ENCODE measurements around the gene TNNT2. TPM values are rescaled to one million over a fixed set of nuclear protein-coding genes. Genes with fewer than 3 reads are reported as not detected.

Gene TNNT2
- total RNA-seq, 1 experiment from 2014 or later = 0.37 TPM

GRCh38 chr1:201391651-201392511 is 14.4 kb upstream of the TNNT2 start:
- Histone ChIP-seq H3K4me2 (ENCODE audit: low read depth, low read length, poor library complexity, severe bottlenecking) (no peak overlapping the region), H2AFZ (ENCODE audit: low read length) (no peak overlapping the region), H3K4me3 (ENCODE audit: low read length) (no peak overlapping the region), H3K4me1 (ENCODE audit: low read length) (no peaks in the 10 kb centered on the region), H3K27me3 (ENCODE audit: low read length) (no peaks in the 10 kb centered on the region), H4K20me1 (ENCODE audit: insufficient read depth, low read depth, low read length) (no peaks in the 10 kb centered on the region), H3K36me3 (ENCODE audit: insufficient read depth, low read length) (no peaks in the 10 kb centered on the region), H3K79me2 (ENCODE audit: low read length) (no peaks in the 10 kb centered on the region), H3K9me3 (ENCODE audit: low read length) (no peaks in the 10 kb centered on the region), H3K9ac (ENCODE audit: low read length) (no peak overlapping the region), H3K27ac (ENCODE audit: low read length) (no peak overlapping the region), H3K9me2 (replicated peaks; ENCODE audit: insufficient read depth, low read length) (no peaks in the 10 kb centered on the region)
- DNase-seq = no peak

DNA sequence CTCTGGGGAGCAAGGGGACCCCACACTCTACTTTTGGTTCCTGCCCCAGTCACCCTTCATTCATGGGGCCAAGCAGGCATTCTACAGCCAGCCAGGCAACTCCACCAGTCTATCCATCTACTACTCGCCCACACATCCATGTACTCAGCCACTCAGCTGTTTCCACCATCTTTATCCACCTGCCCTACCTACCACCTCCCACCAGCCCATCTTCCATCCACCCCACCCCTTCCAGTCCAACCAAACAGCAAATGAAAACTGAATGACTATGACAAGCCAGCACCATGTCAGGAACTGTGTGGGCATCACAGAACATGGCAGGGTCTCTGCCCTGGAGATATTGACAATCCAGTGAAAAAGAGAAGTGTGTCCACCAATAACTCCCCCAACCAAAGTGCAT is 13.7 kb upstream of the TNNT2 start:
- no peaks in the 10 kb centered on the region for H4K20me1 ChIP-seq (ENCODE audit: insufficient read depth, low read depth, low read length)
- H3K27ac ChIP-seq (ENCODE audit: low read length) = no peak overlapping the region
- no peak for DNase-seq
- H2AFZ ChIP-seq (ENCODE audit: low read length) = no peak overlapping the region
- H3K9ac ChIP-seq (ENCODE audit: low read length) = no peak overlapping the region
- no peaks in the 10 kb centered on the region for H3K9me2 ChIP-seq (replicated peaks; ENCODE audit: insufficient read depth, low read length)
- no peaks in the 10 kb centered on the region for H3K79me2 ChIP-seq (ENCODE audit: low read length)
- H3K9me3 ChIP-seq (ENCODE audit: low read length) = no peaks in the 10 kb centered on the region
- H3K4me2 ChIP-seq (ENCODE audit: low read depth, low read length, poor library complexity, severe bottlenecking) = no peak overlapping the region
- H3K27me3 ChIP-seq (ENCODE audit: low read length) = no peaks in the 10 kb centered on the region
- H3K36me3 ChIP-seq (ENCODE audit: insufficient read depth, low read length) = no peaks in the 10 kb centered on the region
- H3K4me3 ChIP-seq (ENCODE audit: low read length) = no peak overlapping the region
- no peaks in the 10 kb centered on the region for H3K4me1 ChIP-seq (ENCODE audit: low read length)

DNA sequence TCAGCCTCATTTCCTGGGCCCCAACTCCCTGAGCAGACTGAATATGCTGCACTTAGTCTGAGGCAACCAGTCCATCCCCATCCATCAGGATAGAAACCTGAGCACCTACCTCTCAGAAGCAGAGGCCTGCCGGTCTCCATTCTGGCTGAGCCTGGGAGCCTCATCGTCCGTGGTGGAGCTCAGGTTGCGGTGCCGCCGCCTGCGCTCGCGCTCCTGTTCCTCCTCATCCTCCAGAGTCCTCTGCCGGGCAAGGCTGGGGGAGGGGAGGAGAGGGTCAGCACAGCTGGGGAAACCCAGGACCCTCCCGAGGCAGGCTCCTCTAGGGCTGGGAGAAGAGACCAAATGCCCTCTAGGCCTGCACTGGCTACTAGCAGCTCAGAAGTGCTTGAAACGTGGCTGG is 11.6 kb upstream of the TNNT2 start:
- H3K27me3 ChIP-seq (ENCODE audit: low read length) = no peaks in the 10 kb centered on the region
- no peaks in the 10 kb centered on the region for H3K79me2 ChIP-seq (ENCODE audit: low read length)
- no peak overlapping the region for H2AFZ ChIP-seq (ENCODE audit: low read length)
- no peak overlapping the region for H3K27ac ChIP-seq (ENCODE audit: low read length)
- no peaks in the 10 kb centered on the region for H3K9me3 ChIP-seq (ENCODE audit: low read length)
- no peak for DNase-seq
- no peak overlapping the region for H3K4me2 ChIP-seq (ENCODE audit: low read depth, low read length, poor library complexity, severe bottlenecking)
- H4K20me1 ChIP-seq (ENCODE audit: insufficient read depth, low read depth, low read length) = no peaks in the 10 kb centered on the region; the same call in 1 of the 2 replicates
- no peaks in the 10 kb centered on the region for H3K4me1 ChIP-seq (ENCODE audit: low read length)
- no peaks in the 10 kb centered on the region for H3K9me2 ChIP-seq (replicated peaks; ENCODE audit: insufficient read depth, low read length)
- H3K9ac ChIP-seq (ENCODE audit: low read length) = no peak overlapping the region
- H3K4me3 ChIP-seq (ENCODE audit: low read length) = no peak overlapping the region
- no peaks in the 10 kb centered on the region for H3K36me3 ChIP-seq (ENCODE audit: insufficient read depth, low read length)

GRCh38 chr1:201386208-201386607 is 8.7 kb upstream of the TNNT2 start:
- DNase-seq = no peak
- no peak overlapping the region for H3K27ac ChIP-seq (ENCODE audit: low read length)
- H4K20me1 ChIP-seq (ENCODE audit: insufficient read depth, low read depth, low read length) = peaks cover 3% of the 10 kb centered on the region; the same call in 1 of the 2 replicates
- no peak overlapping the region for H2AFZ ChIP-seq (ENCODE audit: low read length)
- H3K79me2 ChIP-seq (ENCODE audit: low read length) = no peaks in the 10 kb centered on the region
- no peaks in the 10 kb centered on the region for H3K27me3 ChIP-seq (ENCODE audit: low read length)
- H3K4me2 ChIP-seq (ENCODE audit: low read depth, low read length, poor library complexity, severe bottlenecking) = no peak overlapping the region
- H3K9me2 ChIP-seq (replicated peaks; ENCODE audit: insufficient read depth, low read length) = no peaks in the 10 kb centered on the region
- no peak overlapping the region for H3K9ac ChIP-seq (ENCODE audit: low read length)
- H3K4me1 ChIP-seq (ENCODE audit: low read length) = no peaks in the 10 kb centered on the region
- H3K4me3 ChIP-seq (ENCODE audit: low read length) = no peak overlapping the region
- H3K36me3 ChIP-seq (ENCODE audit: insufficient read depth, low read length) = no peaks in the 10 kb centered on the region
- no peaks in the 10 kb centered on the region for H3K9me3 ChIP-seq (ENCODE audit: low read length)

GRCh38 chr1:201385299-201385891 is 7.9 kb upstream of the TNNT2 start:
- DNase-seq = peak; percentile 82

DNA sequence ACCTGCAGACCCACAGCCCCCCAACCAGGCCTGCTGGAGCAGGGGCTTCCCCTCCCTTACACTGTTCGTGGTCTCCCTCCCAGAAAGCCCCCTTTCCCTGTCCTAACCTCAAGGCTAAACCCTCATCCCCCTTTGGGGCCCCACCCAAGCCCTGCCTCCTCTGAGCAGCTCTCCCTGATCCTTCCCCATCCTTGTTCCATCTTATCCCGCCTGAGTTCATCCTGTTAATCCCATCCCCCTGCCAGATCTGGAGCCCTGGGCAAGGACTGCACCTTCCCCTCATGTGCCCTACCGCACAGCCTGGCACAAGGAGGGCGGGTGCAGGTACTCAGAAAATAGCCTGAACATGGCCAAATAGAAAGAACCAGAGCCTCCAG is 6.9 kb upstream of the TNNT2 start:
- no peaks in the 10 kb centered on the region for H3K9me3 ChIP-seq (ENCODE audit: low read length)
- H3K27ac ChIP-seq (ENCODE audit: low read length) = no peak overlapping the region
- no peaks in the 10 kb centered on the region for H3K79me2 ChIP-seq (ENCODE audit: low read length)
- no peak overlapping the region for H3K4me3 ChIP-seq (ENCODE audit: low read length)
- H3K9me2 ChIP-seq (replicated peaks; ENCODE audit: insufficient read depth, low read length) = no peaks in the 10 kb centered on the region
- H3K27me3 ChIP-seq (ENCODE audit: low read length) = no peaks in the 10 kb centered on the region
- H3K9ac ChIP-seq (ENCODE audit: low read length) = no peak overlapping the region
- no peak overlapping the region for H2AFZ ChIP-seq (ENCODE audit: low read length)
- H4K20me1 ChIP-seq (ENCODE audit: insufficient read depth, low read depth, low read length) = peaks cover 4% of the 10 kb centered on the region; the same call in 1 of the 2 replicates
- no peak overlapping the region for H3K4me2 ChIP-seq (ENCODE audit: low read depth, low read length, poor library complexity, severe bottlenecking)
- no peaks in the 10 kb centered on the region for H3K36me3 ChIP-seq (ENCODE audit: insufficient read depth, low read length)
- H3K4me1 ChIP-seq (ENCODE audit: low read length) = no peaks in the 10 kb centered on the region
- no peak for DNase-seq

More at GRCh38 chr1:201385299-201385891, 7.9 kb upstream of the TNNT2 start:
- no peaks in the 10 kb centered on the region for H3K9me2 ChIP-seq (replicated peaks; ENCODE audit: insufficient read depth, low read length)
- H3K27ac ChIP-seq (ENCODE audit: low read length) = no peak overlapping the region
- no peak overlapping the region for H3K9ac ChIP-seq (ENCODE audit: low read length)
- H3K4me3 ChIP-seq (ENCODE audit: low read length) = no peak overlapping the region
- H2AFZ ChIP-seq (ENCODE audit: low read length) = no peak overlapping the region
- H3K4me2 ChIP-seq (ENCODE audit: low read depth, low read length, poor library complexity, severe bottlenecking) = no peak overlapping the region
- H3K36me3 ChIP-seq (ENCODE audit: insufficient read depth, low read length) = no peaks in the 10 kb centered on the region
- H3K9me3 ChIP-seq (ENCODE audit: low read length) = no peaks in the 10 kb centered on the region
- H3K27me3 ChIP-seq (ENCODE audit: low read length) = no peaks in the 10 kb centered on the region
- peaks cover 4% of the 10 kb centered on the region; the same call in 1 of the 2 replicates for H4K20me1 ChIP-seq (ENCODE audit: insufficient read depth, low read depth, low read length)
- no peaks in the 10 kb centered on the region for H3K4me1 ChIP-seq (ENCODE audit: low read length)
- no peaks in the 10 kb centered on the region for H3K79me2 ChIP-seq (ENCODE audit: low read length)

DNA sequence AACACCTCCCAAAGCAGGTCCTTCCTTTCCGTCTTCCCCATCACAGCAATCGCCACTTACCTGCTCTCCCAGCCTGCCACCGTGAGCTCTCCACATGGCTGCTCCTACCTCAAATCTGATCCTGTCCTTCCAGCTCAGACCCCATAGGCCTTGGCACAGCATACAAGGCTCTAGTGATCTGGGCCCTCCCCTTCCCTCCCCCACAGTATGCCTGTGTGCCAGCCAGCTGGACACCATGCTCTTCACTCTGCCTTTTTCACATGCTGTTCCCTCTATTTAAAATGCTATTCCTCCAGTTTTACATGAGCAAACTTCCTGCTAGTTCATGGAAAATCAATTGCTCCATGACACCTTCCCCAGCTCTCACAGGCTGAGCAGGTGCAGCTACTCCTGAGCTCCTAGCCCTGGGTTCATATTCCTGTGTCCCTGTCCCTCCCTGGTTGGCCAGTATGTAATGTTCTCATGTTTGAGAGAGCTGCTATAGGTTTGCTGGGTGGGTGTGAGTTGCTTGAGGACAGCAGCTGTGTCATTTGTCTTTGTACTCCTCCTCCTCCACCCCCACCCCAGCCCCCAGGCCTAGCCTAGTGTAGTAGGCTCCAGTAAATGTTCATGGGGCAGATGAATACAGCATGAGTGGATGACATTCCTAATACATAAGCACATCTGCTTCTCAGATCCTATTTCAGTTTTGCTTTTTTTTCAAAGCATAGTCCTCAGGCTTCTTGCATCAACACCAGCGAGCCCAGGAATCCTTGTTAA is 6.3 kb upstream of the TNNT2 start:
- H4K20me1 ChIP-seq (ENCODE audit: insufficient read depth, low read depth, low read length) = peaks cover 4% of the 10 kb centered on the region; the same call in 1 of the 2 replicates
- no peak overlapping the region for H3K27ac ChIP-seq (ENCODE audit: low read length)
- no peak overlapping the region for H3K9ac ChIP-seq (ENCODE audit: low read length)
- H3K9me3 ChIP-seq (ENCODE audit: low read length) = no peaks in the 10 kb centered on the region
- no peak overlapping the region for H3K4me2 ChIP-seq (ENCODE audit: low read depth, low read length, poor library complexity, severe bottlenecking)
- no peaks in the 10 kb centered on the region for H3K36me3 ChIP-seq (ENCODE audit: insufficient read depth, low read length)
- no peaks in the 10 kb centered on the region for H3K27me3 ChIP-seq (ENCODE audit: low read length)
- no peaks in the 10 kb centered on the region for H3K4me1 ChIP-seq (ENCODE audit: low read length)
- no peaks in the 10 kb centered on the region for H3K79me2 ChIP-seq (ENCODE audit: low read length)
- no peak overlapping the region for H2AFZ ChIP-seq (ENCODE audit: low read length)
- no peak for DNase-seq
- H3K9me2 ChIP-seq (replicated peaks; ENCODE audit: insufficient read depth, low read length) = no peaks in the 10 kb centered on the region
- H3K4me3 ChIP-seq (ENCODE audit: low read length) = no peak overlapping the region

GRCh38 chr1:201381130-201381529 is 3.6 kb upstream of the TNNT2 start:
- H3K4me3 ChIP-seq (ENCODE audit: low read length) = no peak overlapping the region
- no peaks in the 10 kb centered on the region for H3K9me3 ChIP-seq (ENCODE audit: low read length)
- no peak overlapping the region for H3K4me2 ChIP-seq (ENCODE audit: low read depth, low read length, poor library complexity, severe bottlenecking)
- DNase-seq = no peak
- H3K27ac ChIP-seq (ENCODE audit: low read length) = no peak overlapping the region
- H3K79me2 ChIP-seq (ENCODE audit: low read length) = no peaks in the 10 kb centered on the region
- peaks cover 4% of the 10 kb centered on the region; the same call in 1 of the 2 replicates for H4K20me1 ChIP-seq (ENCODE audit: insufficient read depth, low read depth, low read length)
- H2AFZ ChIP-seq (ENCODE audit: low read length) = no peak overlapping the region
- H3K36me3 ChIP-seq (ENCODE audit: insufficient read depth, low read length) = no peaks in the 10 kb centered on the region
- H3K27me3 ChIP-seq (ENCODE audit: low read length) = no peaks in the 10 kb centered on the region
- no peaks in the 10 kb centered on the region for H3K9me2 ChIP-seq (replicated peaks; ENCODE audit: insufficient read depth, low read length)
- no peaks in the 10 kb centered on the region for H3K4me1 ChIP-seq (ENCODE audit: low read length)
- H3K9ac ChIP-seq (ENCODE audit: low read length) = no peak overlapping the region
